HG02840 (cell line): ENCODE measurements around the gene ETDA.
"Not testable (repeated sequence)": the region's sequence is repeated elsewhere in the genome, so short reads cannot be mapped to it uniquely, and the experiment has no call there.

Source experiments
- ATAC-seq: cut with Tn5 transposase; IDR thresholded peaks from one replicate; pipeline ENCODE4 v1.9.1; 2021; ENCODE audit warnings: mild to moderate bottlenecking, moderate library complexity, moderate number of reproducible peaks; ENCODE audit not compliant: unreplicated experiment, low FRiP score

Gene ETDA

GRCh38 chrX:135252011-135252518 is at the start of gene ETDA:
Gene ETDA, plus strand, starts transcription at chrX:135252061. Its CDS starts 1,216 bp downstream, at chrX:135253277.
- not testable (repeated sequence) for ATAC-seq

- ATAC-seq = not testable (repeated sequence)
Observed at GRCh38 chrX:135206427-135206826, 45.4 kb upstream of the ETDA start.

- no peak for ATAC-seq
Observed at GRCh38 chrX:135213200-135213844, 38.5 kb upstream of the ETDA start.

GRCh38 chrX:135245989-135246388 is 5.9 kb upstream of the ETDA start:
- not testable (repeated sequence) for ATAC-seq

GRCh38 chrX:135256087-135256684 is 4.3 kb downstream of the ETDA start:
- ATAC-seq = not testable (repeated sequence)

GRCh38 chrX:135256923-135257322 is 5.1 kb downstream of the ETDA start:
- ATAC-seq = no peak

GRCh38 chrX:135257469-135257868 is 5.6 kb downstream of the ETDA start:
- no peak for ATAC-seq

GRCh38 chrX:135260976-135261375 is 9.1 kb downstream of the ETDA start:
- ATAC-seq = not testable (repeated sequence)

- ATAC-seq = not testable (repeated sequence)
Observed at GRCh38 chrX:135263376-135263775, 11.5 kb downstream of the ETDA start.

GRCh38 chrX:135264206-135264605 is 12.3 kb downstream of the ETDA start:
- no peak for ATAC-seq

GRCh38 chrX:135273162-135273561 is 21.3 kb downstream of the ETDA start:
- no peak for ATAC-seq

- no peak for ATAC-seq
Observed at GRCh38 chrX:135275973-135276372, 24.1 kb downstream of the ETDA start.

- ATAC-seq = no peak
Observed at GRCh38 chrX:135287266-135287823, 35.5 kb downstream of the ETDA start.

- ATAC-seq = peak; percentile 82
Observed at GRCh38 chrX:135295238-135295943, 43.5 kb downstream of the ETDA start.

GRCh38 chrX:135295944-135296305 is 44.1 kb downstream of the ETDA start:
- ATAC-seq = peak; percentile 55

GRCh38 chrX:135302269-135302873 is 50.5 kb downstream of the ETDA start:
- no peak for ATAC-seq
